ENCODE measurements around the gene HAGH. TPM values are rescaled to one million over a fixed set of nuclear protein-coding genes. Genes with fewer than 3 reads are reported as not detected.

HAGH gene
- total RNA-seq, 2 donors from 2014 or later: 208 to 227 TPM

- DNase-seq (ENCODE audit: low spot score): no peak
- TF ChIP-seq CTCF (IDR thresholded peaks at IDR 0.05): no peak
- peaks cover 14% of the 10 kb centered on the region for H3K36me3 ChIP-seq
Measured at GRCh38 chr16:1792836-1793577, 33.6 kb downstream of the HAGH start.

GRCh38 chr16:1791943-1792812, 34.4 kb downstream of the HAGH start:
- TF ChIP-seq CTCF (IDR thresholded peaks at IDR 0.05): no peak
- peaks cover 15% of the 10 kb centered on the region for H3K36me3 ChIP-seq
- DNase-seq (ENCODE audit: low spot score): no peak

More at GRCh38 chr16:1792836-1793577, 33.6 kb downstream of the HAGH start:
- H3K4me3 ChIP-seq: no peak overlapping the region
- H3K4me1 ChIP-seq: no peaks in the 10 kb centered on the region
- no peaks in the 10 kb centered on the region for H3K27me3 ChIP-seq
- no peak overlapping the region for H3K27ac ChIP-seq
- no peaks in the 10 kb centered on the region for H3K9me3 ChIP-seq

GRCh38 chr16:1791256-1791942, 35.2 kb downstream of the HAGH start:
- H3K36me3 ChIP-seq: peaks cover 23% of the 10 kb centered on the region
- no peaks in the 10 kb centered on the region for H3K27me3 ChIP-seq
- H3K27ac ChIP-seq: no peak overlapping the region
- no peak overlapping the region for H3K4me3 ChIP-seq
- H3K9me3 ChIP-seq: no peaks in the 10 kb centered on the region
- DNase-seq (ENCODE audit: low spot score): no peak
- no peak for TF ChIP-seq CTCF (IDR thresholded peaks at IDR 0.05)
- H3K4me1 ChIP-seq: no peaks in the 10 kb centered on the region

More at GRCh38 chr16:1791943-1792812, 34.4 kb downstream of the HAGH start:
- Histone ChIP-seq H3K4me1 (no peaks in the 10 kb centered on the region), H3K9me3 (no peaks in the 10 kb centered on the region), H3K27me3 (no peaks in the 10 kb centered on the region), H3K4me3 (no peak overlapping the region), H3K27ac (no peak overlapping the region)

GRCh38 chr16:1790611-1791255, 35.9 kb downstream of the HAGH start:
- Histone ChIP-seq H3K4me3 (no peak overlapping the region), H3K9me3 (no peaks in the 10 kb centered on the region), H3K4me1 (peaks cover 0 to under 1% of the 10 kb centered on the region in 2 donors), H3K27me3 (no peaks in the 10 kb centered on the region), H3K27ac (no peak overlapping the region), H3K36me3 (peaks cover 23% of the 10 kb centered on the region)
- no peak for DNase-seq (ENCODE audit: low spot score)
- TF ChIP-seq CTCF (IDR thresholded peaks at IDR 0.05): no peak

GRCh38 chr16:1790261-1790610, 36.4 kb downstream of the HAGH start:
- Histone ChIP-seq H3K36me3 (peaks cover 23% of the 10 kb centered on the region), H3K4me3 (no peak overlapping the region), H3K4me1 (peaks cover 0 to 5% of the 10 kb centered on the region in 2 donors), H3K9me3 (no peaks in the 10 kb centered on the region), H3K27me3 (no peaks in the 10 kb centered on the region), H3K27ac (no peak overlapping the region)
- no peak for TF ChIP-seq CTCF (IDR thresholded peaks at IDR 0.05)
- no peak for DNase-seq (ENCODE audit: low spot score)

Measured in right atrium auricular region (tissue), 2 donors.